BLaER1 (cell line): ENCODE results near the gene CYTH4.

Experiments
- H3K27ac ChIP-seq: shearing (Covaris generic); formaldehyde crosslinking; 2 replicates; pipeline ENCODE4 v1.8.1; 2022
- H3K27me3 ChIP-seq: shearing (Covaris generic); formaldehyde crosslinking; 2 replicates; pipeline ENCODE4 v1.8.1; 2022
- H3K36me3 ChIP-seq: shearing (Covaris generic); formaldehyde crosslinking; 2 replicates; pipeline ENCODE4 v1.8.1; 2022
- H3K4me1 ChIP-seq: shearing (Covaris generic); formaldehyde crosslinking; 2 replicates; pipeline ENCODE4 v1.8.1; 2022
- H3K4me2 ChIP-seq: shearing (Covaris generic); formaldehyde crosslinking; 2 replicates; pipeline ENCODE4 v1.8.1; 2022
- H3K4me3 ChIP-seq: shearing (Covaris generic); formaldehyde crosslinking; 2 replicates; pipeline ENCODE4 v1.8.1; 2022
- H3K9ac ChIP-seq: shearing (Covaris generic); formaldehyde crosslinking; 2 replicates; pipeline ENCODE4 v1.8.1; 2022
- H3K9me3 ChIP-seq: shearing (Covaris generic); formaldehyde crosslinking; 2 replicates; pipeline ENCODE4 v1.8.1; 2022
- H4K20me1 ChIP-seq: shearing (Covaris generic); formaldehyde crosslinking; 2 replicates; pipeline ENCODE4 v1.8.1; 2022
- Cebpa-rat ChIP-seq: shearing (Covaris generic); IDR thresholded peaks from 2 replicates; pipeline ENCODE4 v1.8.1; 2022

The CYTH4 gene

GRCh38 chr22:37312549-37313183 lies 30.4 kb downstream of the CYTH4 start:
- peak overlapping the region; percentile 91 for H3K4me2 ChIP-seq
- no peaks in the 10 kb centered on the region for H3K27me3 ChIP-seq
- no peaks in the 10 kb centered on the region for H3K9me3 ChIP-seq
- no peak overlapping the region for H3K27ac ChIP-seq
- H3K4me3 ChIP-seq = no peak overlapping the region
- H3K4me1 ChIP-seq = peaks cover 99% of the 10 kb centered on the region
- TF ChIP-seq Cebpa-rat = no peak
- peaks cover 14% of the 10 kb centered on the region for H4K20me1 ChIP-seq
- H3K9ac ChIP-seq = no peak overlapping the region
- H3K36me3 ChIP-seq = peaks cover 24% of the 10 kb centered on the region

GRCh38 chr22:37313376-37314314 lies 31.3 kb downstream of the CYTH4 start:
- Histone ChIP-seq H3K4me1 (peaks cover 98% of the 10 kb centered on the region), H3K9me3 (no peaks in the 10 kb centered on the region)

GRCh38 chr22:37314315-37315074 lies 32.2 kb downstream of the CYTH4 start:
- Histone ChIP-seq H3K4me1 (peaks cover 89% of the 10 kb centered on the region), H3K4me2 (peak overlapping the region; percentile 91), H3K9me3 (no peaks in the 10 kb centered on the region), H3K27me3 (no peaks in the 10 kb centered on the region), H3K36me3 (peaks cover 24% of the 10 kb centered on the region), H3K27ac (peak overlapping the region; percentile 60), H4K20me1 (peaks cover 14% of the 10 kb centered on the region), H3K9ac (no peak overlapping the region; the same call in 1 of the 2 replicates), H3K4me3 (peak overlapping the region; percentile 22; the same call in 1 of the 2 replicates)
- no peak for TF ChIP-seq Cebpa-rat

More at GRCh38 chr22:37313376-37314314, 31.3 kb downstream of the CYTH4 start:
- Histone ChIP-seq H3K4me2 (peak overlapping the region; percentile 91), H3K4me3 (0 out of 2 replicates have a peak overlapping the region, but pooled peaks have one; percentile 22), H3K27ac (peak overlapping the region; percentile 40; the same call in 1 of the 2 replicates), H3K27me3 (no peaks in the 10 kb centered on the region), H3K9ac (peak overlapping the region; percentile 20; the same call in 1 of the 2 replicates), H3K36me3 (peaks cover 24% of the 10 kb centered on the region), H4K20me1 (peaks cover 14% of the 10 kb centered on the region)
- no peak for TF ChIP-seq Cebpa-rat

GRCh38 chr22:37316405-37316804 lies 34.1 kb downstream of the CYTH4 start:
- Histone ChIP-seq H3K9ac (no peak overlapping the region), H3K27me3 (no peaks in the 10 kb centered on the region), H4K20me1 (peaks cover 14% of the 10 kb centered on the region), H3K4me3 (no peak overlapping the region), H3K36me3 (peaks cover 14% of the 10 kb centered on the region; the same call in 1 of the 2 replicates), H3K4me2 (peak overlapping the region; percentile 91), H3K27ac (peak overlapping the region; percentile 26; the same call in 1 of the 2 replicates), H3K9me3 (no peaks in the 10 kb centered on the region), H3K4me1 (peaks cover 70% of the 10 kb centered on the region)
- no peak for TF ChIP-seq Cebpa-rat

GRCh38 chr22:37316875-37317371 lies 34.6 kb downstream of the CYTH4 start:
- no peak for TF ChIP-seq Cebpa-rat

GRCh38 chr22:37317698-37318210 lies 35.4 kb downstream of the CYTH4 start:
- Histone ChIP-seq H3K4me2 (peak overlapping the region; percentile 4; the same call in 1 of the 2 replicates), H3K9ac (no peak overlapping the region), H3K36me3 (peaks cover 3% of the 10 kb centered on the region; the same call in 1 of the 2 replicates), H3K9me3 (no peaks in the 10 kb centered on the region), H3K27me3 (peaks cover 10% of the 10 kb centered on the region), H4K20me1 (peaks cover 14% of the 10 kb centered on the region), H3K27ac (no peak overlapping the region), H3K4me1 (peaks cover 57% of the 10 kb centered on the region), H3K4me3 (no peak overlapping the region)
- TF ChIP-seq Cebpa-rat = no peak

More at GRCh38 chr22:37316875-37317371, 34.6 kb downstream of the CYTH4 start:
- Histone ChIP-seq H3K27ac (no peak overlapping the region), H3K4me1 (peaks cover 65% of the 10 kb centered on the region), H4K20me1 (peaks cover 14% of the 10 kb centered on the region), H3K27me3 (peaks cover 2% of the 10 kb centered on the region; the same call in 1 of the 2 replicates), H3K9ac (no peak overlapping the region), H3K36me3 (peaks cover 12% of the 10 kb centered on the region; the same call in 1 of the 2 replicates), H3K9me3 (no peaks in the 10 kb centered on the region), H3K4me2 (peak overlapping the region; percentile 91), H3K4me3 (no peak overlapping the region)

GRCh38 chr22:37318364-37319109 lies 36.2 kb downstream of the CYTH4 start:
- Histone ChIP-seq H3K4me3 (no peak overlapping the region), H3K36me3 (no peaks in the 10 kb centered on the region), H3K4me1 (peaks cover 49% of the 10 kb centered on the region), H3K27ac (no peak overlapping the region), H4K20me1 (peaks cover 14% of the 10 kb centered on the region), H3K4me2 (peak overlapping the region; percentile 4; the same call in 1 of the 2 replicates), H3K9ac (no peak overlapping the region), H3K27me3 (peaks cover 18% of the 10 kb centered on the region), H3K9me3 (no peaks in the 10 kb centered on the region)
- no peak for TF ChIP-seq Cebpa-rat

- TF ChIP-seq Cebpa-rat = no peak
- no peak overlapping the region for H3K27ac ChIP-seq
- no peak overlapping the region for H3K4me2 ChIP-seq
- no peak overlapping the region for H3K4me3 ChIP-seq
- H3K27me3 ChIP-seq = peaks cover 27% of the 10 kb centered on the region
- H3K9me3 ChIP-seq = no peaks in the 10 kb centered on the region
- H4K20me1 ChIP-seq = peaks cover 10% of the 10 kb centered on the region
- H3K36me3 ChIP-seq = no peaks in the 10 kb centered on the region
- H3K4me1 ChIP-seq = peaks cover 39% of the 10 kb centered on the region
- H3K9ac ChIP-seq = no peak overlapping the region
Measured at GRCh38 chr22:37319469-37319868, 37.2 kb downstream of the CYTH4 start.
